Thymus (tissue), 11 donors: ENCODE data around the gene NPVF. TPM values are rescaled to one million over a fixed set of nuclear protein-coding genes. Genes with fewer than 3 reads are reported as not detected.

ENCODE experiments used
- DNase-seq, 9 donors: peaks; one replicate each; pipeline ENCODE4 v3.0.0-alpha.2; 2013; ENCODE audit warnings: low spot score in 9 of 9, low read depth in 6 of 9, missing footprints in 1 of 9
- H3K27ac ChIP-seq, 2 donors: one replicate each; pipeline ENCODE4 v1.5.1; 2013; ENCODE audit warnings: control low read depth in 1 of 2, low read depth in 1 of 2, low read length in 1 of 2, mild to moderate bottlenecking in 1 of 2, moderate library complexity in 1 of 2
- H3K27me3 ChIP-seq, 2 donors: one replicate each; pipeline ENCODE4 v1.5.1; 2013; ENCODE audit warnings: low read length in 1 of 2; ENCODE audit not compliant: control insufficient read depth in 2 of 2, insufficient read depth in 1 of 2
- H3K36me3 ChIP-seq, 2 donors: one replicate each; pipeline ENCODE4 v1.5.1; 2013; ENCODE audit warnings: low read length in 1 of 2, mild to moderate bottlenecking in 1 of 2, moderate library complexity in 1 of 2; ENCODE audit not compliant: control insufficient read depth in 2 of 2, insufficient read depth in 2 of 2
- H3K4me1 ChIP-seq, 2 donors: one replicate each; pipeline ENCODE4 v1.5.1; 2013; ENCODE audit warnings: low read length in 2 of 2; ENCODE audit not compliant: control insufficient read depth in 2 of 2, insufficient read depth in 2 of 2
- H3K4me3 ChIP-seq, 2 donors: one replicate each; pipeline ENCODE4 v1.5.1; 2013; ENCODE audit warnings: low read length in 2 of 2, control low read depth in 1 of 2, mild to moderate bottlenecking in 1 of 2
- H3K9me3 ChIP-seq, 2 donors: one replicate each; pipeline ENCODE4 v1.5.1; 2013; ENCODE audit warnings: low read length in 1 of 2, mild to moderate bottlenecking in 1 of 2; ENCODE audit not compliant: control insufficient read depth in 2 of 2, insufficient read depth in 1 of 2
- WGBS: extraction: QIAGEN DNeasy Blood & Tissue Kit; methylation state at CpG from one replicate; pipeline ENCODE4 v1.1.7; 2013; 5-methylcytosine and 5-hydroxymethylcytosine counted together
- polyA plus RNA-seq: library from polyadenylated mRNA; stranded (reverse); fragments of 200-250 nt; gene quantifications from one replicate; pipeline ENCODE4 v1.2.3, GENCODE V29; 2013
- total RNA-seq: library from RNA; stranded (reverse); fragments of 120-200 nt; gene quantifications from one replicate; pipeline ENCODE4 v1.2.4, GENCODE V29; 2013
- donor health status: healthy.

Gene NPVF
- total and polyA plus RNA-seq, 2 donors = 0.05 to 0.71 TPM

DNA sequence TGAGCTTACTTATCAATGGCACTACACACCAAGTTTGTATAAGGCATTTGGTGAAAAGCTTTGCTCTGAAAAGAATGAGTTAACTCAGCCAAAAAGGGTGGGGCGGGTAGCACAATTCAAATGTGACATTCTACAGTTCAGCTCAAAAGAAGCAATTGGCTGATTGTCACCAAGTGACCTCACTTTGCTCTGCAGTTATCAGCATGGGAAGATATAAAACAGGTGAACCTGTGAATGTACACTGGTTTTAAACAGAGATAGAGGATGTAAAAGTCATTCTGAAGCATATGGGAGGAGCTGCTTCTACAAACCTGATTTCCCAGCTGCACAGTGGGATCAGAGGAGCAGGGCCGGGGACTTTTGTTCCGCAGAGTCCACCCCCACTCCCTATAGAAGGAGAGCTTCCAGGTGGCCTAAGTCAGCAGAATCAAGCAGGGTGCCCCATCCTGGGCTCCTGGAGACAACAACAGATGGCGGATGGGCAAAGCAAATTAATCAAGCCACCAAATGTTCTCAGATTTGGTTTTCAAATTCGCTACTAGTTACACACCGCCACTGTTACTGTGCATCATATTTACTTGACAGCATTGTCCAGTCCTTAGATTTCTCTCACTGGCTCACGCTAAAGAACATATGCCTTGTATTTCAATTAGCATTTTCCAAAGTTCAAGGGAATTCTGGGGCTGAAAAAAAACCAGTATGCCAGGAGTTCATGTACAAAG is 27.5 kb upstream of the NPVF start:
- H3K27ac ChIP-seq = no peak overlapping the region
- no peaks in the 10 kb centered on the region for H3K9me3 ChIP-seq
- peaks cover 0 to 4% of the 10 kb centered on the region in 2 donors for H3K4me1 ChIP-seq
- DNase-seq = no peak
- H3K27me3 ChIP-seq = peaks cover 0 to 2% of the 10 kb centered on the region in 2 donors
- H3K36me3 ChIP-seq = no peaks in the 10 kb centered on the region
- 94% methylated on average over 7 of the region's 7 CpGs for WGBS
- no peak overlapping the region for H3K4me3 ChIP-seq

DNA sequence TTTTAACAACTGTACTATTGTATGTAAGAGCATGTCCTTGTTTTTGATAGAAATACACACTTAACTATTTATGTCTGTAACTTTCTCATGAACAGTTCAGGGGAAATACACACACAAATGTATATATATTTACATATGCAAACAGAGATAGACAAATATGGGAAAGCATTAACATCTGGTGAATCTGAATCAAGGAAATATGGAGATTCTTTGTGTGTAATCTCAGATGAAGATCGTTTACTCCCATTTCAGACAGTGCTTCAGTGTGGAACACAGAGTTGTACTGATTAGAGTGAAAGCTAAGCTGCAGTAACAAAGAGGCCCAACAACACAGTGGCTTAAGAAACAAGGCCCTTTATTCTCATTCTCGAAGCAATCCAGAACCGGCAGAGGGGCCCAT is 26.3 kb upstream of the NPVF start:
- Histone ChIP-seq H3K27me3 (peaks cover 0 to 2% of the 10 kb centered on the region in 2 donors), H3K36me3 (no peaks in the 10 kb centered on the region), H3K4me3 (no peak overlapping the region), H3K27ac (no peak overlapping the region), H3K4me1 (peaks cover 0 to under 1% of the 10 kb centered on the region in 2 donors), H3K9me3 (no peaks in the 10 kb centered on the region)
- DNase-seq = no peak
- WGBS = 93% methylated on average over 3 of the region's 3 CpGs

DNA sequence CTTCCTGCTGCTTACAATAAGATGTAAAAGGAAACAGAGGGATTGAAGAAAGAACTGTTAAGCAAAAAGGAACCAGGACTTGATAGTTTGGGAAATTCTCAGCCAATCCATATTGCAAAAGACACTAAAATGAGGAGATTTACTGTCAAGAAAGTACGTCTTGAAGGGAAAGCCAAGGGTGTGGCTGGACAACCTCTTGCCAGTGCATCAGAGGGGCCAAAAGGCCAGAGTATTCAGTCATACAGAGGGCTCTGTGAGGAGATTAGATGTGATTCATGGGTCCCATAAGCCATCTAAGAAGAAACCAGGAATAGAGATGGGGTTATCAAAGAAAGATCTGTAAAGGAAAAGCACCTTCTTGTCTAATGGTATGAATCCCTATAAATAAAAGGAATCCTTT is 25.4 kb upstream of the NPVF start:
- no peaks in the 10 kb centered on the region for H3K36me3 ChIP-seq
- WGBS = 97% methylated on average over 1 of the region's 1 CpG
- no peaks in the 10 kb centered on the region for H3K9me3 ChIP-seq
- H3K27me3 ChIP-seq = peaks cover 0 to 2% of the 10 kb centered on the region in 2 donors
- no peak overlapping the region for H3K4me3 ChIP-seq
- H3K4me1 ChIP-seq = no peaks in the 10 kb centered on the region
- H3K27ac ChIP-seq = no peak overlapping the region
- no peak for DNase-seq

DNA sequence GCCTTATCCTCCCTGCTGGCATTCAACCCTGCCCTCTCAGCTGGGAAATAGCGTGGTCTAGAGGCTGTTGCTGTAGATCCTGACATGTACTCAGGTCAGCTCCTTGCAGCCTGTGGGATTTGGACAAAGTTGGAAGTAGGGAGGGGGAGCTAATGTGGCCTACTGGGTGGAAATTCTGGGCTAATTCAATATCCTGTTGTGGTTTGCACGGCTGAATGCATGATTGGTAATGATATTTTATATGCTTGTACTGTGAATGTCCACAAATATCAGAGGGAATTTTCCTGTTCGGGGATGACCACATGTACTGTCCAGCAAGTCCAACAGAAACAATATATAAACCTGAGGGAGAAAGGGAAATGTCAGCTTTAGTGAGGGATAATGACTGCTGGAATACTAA is 22.1 kb upstream of the NPVF start:
- Histone ChIP-seq H3K27me3 (no peaks in the 10 kb centered on the region), H3K9me3 (no peaks in the 10 kb centered on the region), H3K27ac (no peak overlapping the region), H3K4me1 (no peaks in the 10 kb centered on the region), H3K4me3 (no peak overlapping the region), H3K36me3 (no peaks in the 10 kb centered on the region)
- 83% methylated on average over 3 of the region's 3 CpGs for WGBS
- DNase-seq = no peak

DNA sequence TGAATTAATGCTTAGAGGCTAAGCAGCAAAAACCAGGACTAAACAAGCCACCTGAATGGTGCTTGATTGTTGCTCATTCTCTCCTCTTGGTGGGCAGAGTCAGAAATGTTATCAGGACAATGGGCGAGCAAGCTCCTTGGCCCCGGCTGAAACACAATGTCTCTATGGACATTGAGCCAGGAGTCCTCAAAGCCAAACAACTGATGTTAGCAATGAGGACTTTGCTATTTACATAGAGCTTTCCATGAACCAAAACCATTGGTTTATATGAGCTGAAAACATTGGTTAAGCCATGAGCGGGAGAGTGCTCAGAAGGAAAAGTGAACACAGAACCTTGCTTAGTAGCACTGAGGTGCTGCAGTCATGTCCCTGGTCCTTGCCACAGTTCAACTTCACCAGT is 21.5 kb upstream of the NPVF start:
- Histone ChIP-seq H3K36me3 (no peaks in the 10 kb centered on the region), H3K27me3 (no peaks in the 10 kb centered on the region), H3K9me3 (no peaks in the 10 kb centered on the region), H3K27ac (no peak overlapping the region), H3K4me1 (no peaks in the 10 kb centered on the region), H3K4me3 (no peak overlapping the region)
- no peak for DNase-seq
- WGBS = 95% methylated on average over 3 of the region's 3 CpGs

DNA sequence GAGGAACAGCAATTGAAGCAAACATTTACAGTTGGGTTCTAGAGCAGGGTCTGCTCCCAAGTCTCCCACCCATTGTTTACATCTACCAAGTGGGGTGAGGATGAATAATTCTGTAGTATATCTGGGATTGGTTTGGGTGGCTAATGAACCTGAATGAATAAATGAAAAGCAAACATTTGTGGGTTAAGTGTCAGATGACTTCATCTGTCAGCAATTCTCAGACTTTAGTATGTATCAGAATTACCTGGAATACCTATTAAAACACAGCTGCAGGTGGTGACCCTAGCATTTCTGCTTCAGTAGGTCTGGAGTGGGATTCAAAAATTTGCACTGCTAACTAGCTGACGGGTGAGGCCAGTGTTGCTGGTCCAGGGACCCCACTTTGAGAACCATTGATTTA is 18.0 kb upstream of the NPVF start:
- Histone ChIP-seq H3K36me3 (no peaks in the 10 kb centered on the region), H3K4me1 (no peaks in the 10 kb centered on the region), H3K4me3 (no peak overlapping the region), H3K27ac (no peak overlapping the region), H3K9me3 (no peaks in the 10 kb centered on the region), H3K27me3 (no peaks in the 10 kb centered on the region)
- no peak for DNase-seq
- WGBS = 91% methylated on average over 1 of the region's 1 CpG

DNA sequence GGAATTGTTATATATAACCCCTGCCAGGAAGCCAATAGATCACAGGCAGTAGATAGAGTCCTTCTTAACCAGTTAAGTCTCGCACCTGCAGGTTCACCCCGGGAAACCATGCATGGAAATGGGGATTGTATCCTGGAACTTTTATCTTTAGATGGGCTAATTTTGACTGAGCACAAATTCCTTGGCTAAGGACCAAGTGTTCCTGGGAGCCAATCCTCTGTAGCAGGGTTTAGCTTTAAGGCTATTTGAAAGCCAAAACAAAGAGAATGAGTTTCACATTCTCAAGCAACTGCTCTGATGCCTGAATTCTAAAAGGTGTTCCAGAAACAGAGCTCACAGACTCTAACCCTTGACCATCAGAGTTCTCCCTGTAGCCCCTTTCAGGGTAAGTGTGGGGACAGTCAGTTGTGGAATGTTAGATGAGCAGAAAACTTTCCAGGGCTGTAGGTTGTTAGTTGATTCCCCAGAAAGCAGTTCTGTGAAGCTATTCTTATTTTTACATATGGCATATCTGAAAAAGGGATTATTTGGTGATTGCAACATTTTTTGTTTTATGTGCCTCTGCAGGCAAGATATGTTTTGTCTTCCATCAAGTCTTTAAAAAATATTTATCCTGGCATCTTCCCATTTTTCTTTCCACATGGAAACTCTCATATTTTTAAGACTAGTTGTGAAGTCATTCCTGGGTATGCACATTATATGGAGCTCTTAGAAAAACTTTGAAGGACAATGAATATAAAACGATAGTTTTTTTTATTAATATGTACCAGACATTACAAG is 16.2 kb upstream of the NPVF start:
- no peak overlapping the region for H3K27ac ChIP-seq
- DNase-seq = no peak
- 91% methylated on average over 3 of the region's 3 CpGs for WGBS

DNA sequence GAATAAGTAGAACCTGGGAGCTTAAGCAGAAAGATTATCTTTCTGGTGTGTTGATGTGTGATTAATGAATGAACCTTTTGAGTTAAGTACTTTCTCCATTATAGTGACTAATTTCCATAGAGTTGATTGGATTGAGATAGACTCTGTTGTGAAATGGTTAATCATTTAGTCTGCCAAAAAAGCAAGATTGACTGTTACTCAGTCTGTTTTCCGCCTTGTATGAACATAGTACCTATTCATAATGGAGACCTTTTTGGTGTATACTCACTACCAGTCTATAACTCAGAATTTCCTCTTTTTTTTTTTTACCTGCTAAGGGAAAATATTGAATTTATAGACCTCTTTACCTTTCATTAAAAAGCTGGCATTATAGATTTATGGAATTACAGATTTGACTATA is 14.4 kb upstream of the NPVF start:
- H3K4me1 ChIP-seq = peaks cover 10% of the 10 kb centered on the region in 2 donors
- WGBS = 97% methylated on average over 1 of the region's 1 CpG
- no peaks in the 10 kb centered on the region for H3K27me3 ChIP-seq
- no peak overlapping the region for H3K27ac ChIP-seq
- H3K9me3 ChIP-seq = no peaks in the 10 kb centered on the region
- DNase-seq = no peak
- H3K4me3 ChIP-seq = no peak overlapping the region
- H3K36me3 ChIP-seq = no peaks in the 10 kb centered on the region

More for the DNA sequence above, 16.2 kb upstream of the NPVF start:
- H3K9me3 ChIP-seq = no peaks in the 10 kb centered on the region
- H3K4me3 ChIP-seq = no peak overlapping the region
- no peaks in the 10 kb centered on the region for H3K27me3 ChIP-seq
- no peaks in the 10 kb centered on the region for H3K36me3 ChIP-seq
- H3K4me1 ChIP-seq = no peaks in the 10 kb centered on the region

DNA sequence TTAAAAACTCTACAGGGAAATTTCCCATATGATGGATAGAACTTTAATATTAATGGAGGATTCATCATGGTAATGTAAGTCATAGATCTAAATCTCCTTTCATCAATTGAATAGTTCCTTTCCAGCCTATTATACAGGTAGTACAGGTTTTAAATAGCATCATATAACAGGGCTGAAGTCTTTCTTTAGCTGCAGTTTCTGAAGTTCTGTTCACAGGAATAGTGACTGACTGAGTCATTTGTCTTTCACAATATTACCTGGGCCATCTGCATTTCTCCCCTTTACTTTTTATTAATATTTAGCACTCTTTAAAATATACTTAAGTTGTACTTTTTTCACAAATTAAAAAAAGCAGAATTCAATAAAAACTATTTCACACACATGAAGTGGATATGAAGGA is 12.6 kb upstream of the NPVF start:
- Histone ChIP-seq H3K27ac (no peak overlapping the region), H3K9me3 (no peaks in the 10 kb centered on the region), H3K27me3 (no peaks in the 10 kb centered on the region), H3K4me1 (peaks cover 12 to 16% of the 10 kb centered on the region in 2 donors), H3K4me3 (no peak overlapping the region), H3K36me3 (no peaks in the 10 kb centered on the region)
- DNase-seq = no peak
